GM12874 (cell line): ENCODE results near the gene LARP4B.

ENCODE experiments used
- TF ChIP-seq, protein P1 (sequence below): IDR thresholded peaks from 2 replicates; pipeline ENCODE4 v1.5.1; 2011; ENCODE audit warnings: low read depth, mild to moderate bottlenecking, control low read depth, low read length, moderate library complexity; ENCODE audit not compliant: insufficient read depth

The LARP4B gene

DNA sequence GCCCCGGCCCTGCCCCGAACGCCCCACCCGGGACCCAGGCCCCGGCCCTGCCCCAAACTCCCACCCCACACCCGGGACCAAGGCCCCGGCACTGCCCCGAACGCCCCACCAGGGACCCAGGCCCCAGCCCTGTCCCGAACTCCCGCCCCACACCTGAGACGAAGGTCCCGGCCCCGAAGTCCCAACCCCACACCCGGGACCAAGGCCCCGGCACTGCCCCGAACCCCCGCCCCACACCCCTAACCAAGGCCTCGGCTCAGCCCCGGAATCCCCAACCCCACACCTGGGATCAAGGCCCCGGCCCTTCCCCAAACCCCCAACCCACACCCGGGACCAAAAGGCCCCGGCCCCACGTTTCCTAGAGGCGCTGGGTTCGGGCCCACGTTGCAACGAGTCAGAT is 1.1 kb upstream of the LARP4B start:
- TF ChIP-seq, protein P1, sequence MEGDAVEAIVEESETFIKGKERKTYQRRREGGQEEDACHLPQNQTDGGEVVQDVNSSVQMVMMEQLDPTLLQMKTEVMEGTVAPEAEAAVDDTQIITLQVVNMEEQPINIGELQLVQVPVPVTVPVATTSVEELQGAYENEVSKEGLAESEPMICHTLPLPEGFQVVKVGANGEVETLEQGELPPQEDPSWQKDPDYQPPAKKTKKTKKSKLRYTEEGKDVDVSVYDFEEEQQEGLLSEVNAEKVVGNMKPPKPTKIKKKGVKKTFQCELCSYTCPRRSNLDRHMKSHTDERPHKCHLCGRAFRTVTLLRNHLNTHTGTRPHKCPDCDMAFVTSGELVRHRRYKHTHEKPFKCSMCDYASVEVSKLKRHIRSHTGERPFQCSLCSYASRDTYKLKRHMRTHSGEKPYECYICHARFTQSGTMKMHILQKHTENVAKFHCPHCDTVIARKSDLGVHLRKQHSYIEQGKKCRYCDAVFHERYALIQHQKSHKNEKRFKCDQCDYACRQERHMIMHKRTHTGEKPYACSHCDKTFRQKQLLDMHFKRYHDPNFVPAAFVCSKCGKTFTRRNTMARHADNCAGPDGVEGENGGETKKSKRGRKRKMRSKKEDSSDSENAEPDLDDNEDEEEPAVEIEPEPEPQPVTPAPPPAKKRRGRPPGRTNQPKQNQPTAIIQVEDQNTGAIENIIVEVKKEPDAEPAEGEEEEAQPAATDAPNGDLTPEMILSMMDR, result no peak

DNA sequence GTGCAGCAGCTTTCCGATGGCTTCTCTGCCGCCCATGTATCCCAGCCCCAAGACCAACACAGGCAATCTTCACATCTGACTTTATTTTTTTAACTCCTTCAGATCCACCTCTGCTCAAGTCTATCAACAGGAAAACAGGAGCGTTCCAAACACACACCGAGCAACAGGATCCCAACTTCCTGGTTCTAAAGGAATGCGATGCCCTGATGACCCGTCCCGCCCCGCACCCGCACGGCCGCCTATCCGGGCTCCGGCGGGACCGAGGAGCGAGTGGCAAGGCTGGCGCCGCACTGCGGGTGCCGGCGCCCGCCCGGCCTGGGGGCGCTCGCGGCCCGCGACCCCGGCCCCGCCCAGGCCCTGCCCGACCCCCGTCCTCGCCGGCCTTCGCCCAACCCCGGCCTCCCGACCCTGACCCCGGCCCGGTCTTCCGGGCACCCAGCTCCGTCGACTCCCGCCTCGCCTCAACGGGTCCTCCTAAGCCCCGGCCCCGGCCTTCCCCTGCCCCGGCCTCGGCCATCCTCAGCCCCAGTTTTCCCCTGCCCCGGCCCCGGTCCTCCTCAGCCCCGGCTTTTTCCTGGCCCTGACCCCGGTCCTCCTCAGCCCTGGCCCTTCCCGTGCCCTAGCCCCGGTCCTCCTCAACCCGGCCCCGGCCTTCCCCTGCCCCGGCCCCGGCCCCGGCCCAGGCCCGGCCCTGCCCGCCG is 730 bp downstream of the LARP4B start:
- TF ChIP-seq, protein P1, result no peak

DNA sequence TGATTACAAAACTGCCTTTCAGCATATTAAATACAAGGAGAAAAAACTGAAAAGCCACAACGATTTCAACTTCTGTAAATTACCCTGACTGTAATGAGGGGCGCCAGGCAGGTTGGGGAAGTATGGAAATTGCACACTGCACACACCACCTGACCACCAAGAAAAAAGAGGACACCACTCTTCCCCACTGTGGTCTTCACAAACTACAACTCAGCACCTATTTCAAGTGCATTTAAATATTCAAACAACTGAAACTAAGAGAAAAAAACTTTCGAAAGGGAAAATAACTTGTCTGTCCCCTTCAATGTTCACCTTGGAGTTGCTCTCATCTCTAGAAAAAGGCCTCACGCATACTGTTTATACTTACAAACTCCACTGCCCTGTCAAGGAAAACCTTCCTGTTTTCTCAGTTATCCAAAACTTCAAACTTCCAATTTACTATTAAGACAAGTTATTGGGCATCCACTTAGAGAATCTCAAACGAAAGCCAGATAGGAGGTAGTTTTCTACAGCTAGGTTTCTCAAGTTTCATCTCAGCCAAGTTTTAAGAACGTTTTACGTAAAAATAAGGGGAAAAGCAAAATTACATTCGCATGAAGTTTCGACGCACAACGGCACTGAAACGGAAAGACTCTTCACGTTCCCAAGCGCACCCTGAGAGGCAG is 1.4 kb downstream of the LARP4B start:
- TF ChIP-seq, protein P1, result no peak

DNA sequence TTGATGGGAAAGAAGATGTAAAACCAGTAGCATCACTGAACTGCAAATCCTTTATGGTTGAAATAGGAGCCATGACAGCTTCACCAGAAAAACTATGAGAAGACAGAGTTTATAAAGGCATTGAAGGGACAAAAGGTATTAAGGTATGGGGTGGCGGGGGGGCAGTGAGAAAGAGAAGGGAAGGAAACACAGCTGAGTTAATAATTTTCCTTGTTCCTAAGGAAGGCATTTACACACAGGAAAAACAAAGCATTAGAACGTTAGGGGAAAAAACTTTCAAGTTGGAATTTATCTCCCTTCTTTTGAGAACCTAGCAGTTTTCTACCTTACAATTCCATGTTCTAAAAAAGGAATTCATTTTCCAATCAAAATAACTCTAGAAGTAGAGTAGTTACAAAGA is 4.4 kb downstream of the LARP4B start:
- TF ChIP-seq, protein P1, result no peak

DNA sequence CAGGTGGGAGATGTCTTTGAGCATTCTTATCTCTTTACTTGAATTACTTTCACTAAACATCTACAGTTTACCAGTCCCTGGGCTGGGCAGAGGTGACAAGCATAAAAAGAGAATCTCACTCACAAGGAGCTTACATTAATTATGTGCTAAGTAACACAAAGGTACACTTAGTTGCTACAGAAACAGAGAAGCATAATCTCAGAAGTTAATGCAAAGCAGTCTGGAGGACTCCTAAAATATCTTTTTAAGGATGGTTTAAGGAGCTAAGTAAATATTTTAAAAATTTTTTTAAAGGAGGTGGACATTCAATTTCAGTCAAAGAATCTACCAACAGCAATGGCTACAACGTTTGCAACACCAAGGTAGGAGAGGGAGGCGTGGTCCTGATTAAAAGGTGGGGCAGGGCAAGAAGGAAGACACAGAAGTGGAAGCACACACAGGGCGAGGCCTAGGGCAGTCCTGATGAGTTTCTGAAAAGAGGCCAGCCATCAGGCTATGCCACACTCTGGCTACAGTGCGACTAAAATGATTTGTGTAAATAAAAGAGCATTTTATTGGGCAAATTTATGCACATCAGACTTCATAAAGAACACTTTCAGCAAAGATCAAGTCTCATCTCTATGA is 5.3 kb downstream of the LARP4B start:
- TF ChIP-seq, protein P1, result no peak

DNA sequence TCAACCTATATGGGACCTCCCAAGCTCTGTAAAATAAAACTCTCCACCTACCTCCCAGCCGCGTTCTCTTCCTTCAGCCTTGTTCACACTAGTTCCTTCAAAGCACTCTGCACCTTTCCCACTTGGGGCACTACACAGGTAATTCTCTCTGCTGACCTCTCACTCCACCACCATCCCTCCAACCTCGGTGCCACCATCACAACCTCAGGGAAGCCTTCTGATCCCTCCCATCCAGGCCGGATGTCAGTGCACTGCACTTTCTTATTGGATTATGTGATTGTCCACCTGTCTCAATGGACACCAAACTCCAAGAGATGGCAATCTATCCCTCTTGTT is 7.0 kb downstream of the LARP4B start:
- TF ChIP-seq, protein P1, result no peak

DNA sequence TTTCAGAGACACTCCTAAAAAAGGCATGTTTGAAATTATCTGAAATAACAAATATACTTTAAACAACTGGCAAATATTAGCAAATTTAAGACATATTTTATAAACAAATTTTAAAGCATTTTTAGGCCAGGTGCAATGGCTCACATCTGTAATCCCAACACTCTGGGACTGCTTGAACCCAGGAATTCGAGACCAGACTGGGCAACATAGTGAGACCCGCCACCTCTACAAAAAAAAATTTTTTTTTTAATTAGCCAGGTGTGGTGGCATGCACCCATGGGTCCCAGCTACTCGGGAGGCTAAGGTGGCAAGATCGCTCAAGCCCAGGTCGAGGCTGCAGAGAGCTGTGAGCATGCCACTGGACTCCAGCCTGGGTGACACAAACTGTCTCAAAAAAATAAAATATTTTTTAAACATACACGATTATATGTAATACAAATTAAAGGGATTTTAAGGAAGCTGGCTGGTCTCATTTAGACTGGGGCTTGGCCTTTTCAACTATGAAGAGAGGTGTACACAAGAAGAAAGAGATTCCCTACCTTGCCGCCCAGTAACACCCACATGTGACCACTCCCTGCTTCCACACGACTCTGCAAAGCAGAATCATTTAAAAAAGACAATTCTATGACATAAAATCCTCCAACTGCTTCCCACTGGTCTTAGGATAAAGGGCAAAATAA is 7.5 kb downstream of the LARP4B start:
- TF ChIP-seq, protein P1, result no peak
